ENCODE measurements around the gene PHF21A. TPM values are rescaled to one million over a fixed set of nuclear protein-coding genes. Genes with fewer than 3 reads are reported as not detected.

PHF21A gene
- total RNA-seq, 1 donor from 2014 or later, result 69.3 TPM

DNA sequence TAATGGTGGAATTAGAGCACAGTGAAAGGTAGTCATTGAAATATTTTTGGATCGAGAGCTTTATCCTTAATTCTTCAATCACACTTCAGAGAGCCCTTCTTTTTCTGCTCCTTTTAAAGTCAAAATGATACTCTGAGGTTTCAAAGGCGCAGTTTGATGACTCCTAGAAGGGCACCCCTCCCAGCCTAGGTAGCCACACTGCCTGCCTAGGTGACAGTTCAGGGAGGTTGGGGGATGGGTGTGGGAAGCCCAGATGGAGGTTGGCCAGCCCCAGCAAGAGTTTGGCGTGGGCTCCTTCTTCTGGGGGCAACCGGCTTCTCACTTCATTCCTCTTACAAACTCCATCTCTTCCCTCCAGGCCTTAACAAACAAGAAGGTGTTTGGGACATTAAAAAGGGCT, 28.6 kb upstream of the PHF21A start:
- Histone ChIP-seq H3K27me3 (ENCODE audit: insufficient read depth, low read length) (peaks cover 19% of the 10 kb centered on the region), H2AFZ (ENCODE audit: low read depth, low read length) (no peak overlapping the region), H4K20me1 (ENCODE audit: insufficient read depth, low read length) (no peaks in the 10 kb centered on the region), H3K36me3 (ENCODE audit: insufficient read depth, low read length) (no peaks in the 10 kb centered on the region), H3K4me1 (ENCODE audit: insufficient read depth, low read length) (no peaks in the 10 kb centered on the region), H3K27ac (ENCODE audit: low read depth, low read length) (no peak overlapping the region), H3K4me2 (ENCODE audit: low read length) (no peak overlapping the region), H3K4me3 (ENCODE audit: insufficient read depth, low read depth, low read length) (no peak overlapping the region), H3K79me2 (ENCODE audit: insufficient read depth, low read length) (no peaks in the 10 kb centered on the region), H3K9ac (ENCODE audit: low read length) (no peak overlapping the region), H3K9me3 (ENCODE audit: insufficient read depth, low read depth, low read length) (no peaks in the 10 kb centered on the region)
- DNase-seq (ENCODE audit: low read depth) (no peak), FAIRE-seq (no peak)
- Mint-ChIP-seq H3K4me3 (ENCODE audit: unreplicated experiment) (no peak overlapping the region), H3K4me1 (ENCODE audit: low read depth, unreplicated experiment) (no peaks in the 10 kb centered on the region), H3K9me3 (ENCODE audit: unreplicated experiment) (peaks cover 4% of the 10 kb centered on the region), H3K36me3 (ENCODE audit: low read depth, unreplicated experiment) (no peaks in the 10 kb centered on the region), H3K27ac (ENCODE audit: unreplicated experiment) (no peak overlapping the region), H3K27me3 (ENCODE audit: low read depth, unreplicated experiment) (peaks cover 12% of the 10 kb centered on the region)
- no peak for TF ChIP-seq EZH2 (IDR thresholded peaks at IDR 0.05; ENCODE audit: insufficient read depth, low read length)
- TF ChIP-seq, protein P1, sequence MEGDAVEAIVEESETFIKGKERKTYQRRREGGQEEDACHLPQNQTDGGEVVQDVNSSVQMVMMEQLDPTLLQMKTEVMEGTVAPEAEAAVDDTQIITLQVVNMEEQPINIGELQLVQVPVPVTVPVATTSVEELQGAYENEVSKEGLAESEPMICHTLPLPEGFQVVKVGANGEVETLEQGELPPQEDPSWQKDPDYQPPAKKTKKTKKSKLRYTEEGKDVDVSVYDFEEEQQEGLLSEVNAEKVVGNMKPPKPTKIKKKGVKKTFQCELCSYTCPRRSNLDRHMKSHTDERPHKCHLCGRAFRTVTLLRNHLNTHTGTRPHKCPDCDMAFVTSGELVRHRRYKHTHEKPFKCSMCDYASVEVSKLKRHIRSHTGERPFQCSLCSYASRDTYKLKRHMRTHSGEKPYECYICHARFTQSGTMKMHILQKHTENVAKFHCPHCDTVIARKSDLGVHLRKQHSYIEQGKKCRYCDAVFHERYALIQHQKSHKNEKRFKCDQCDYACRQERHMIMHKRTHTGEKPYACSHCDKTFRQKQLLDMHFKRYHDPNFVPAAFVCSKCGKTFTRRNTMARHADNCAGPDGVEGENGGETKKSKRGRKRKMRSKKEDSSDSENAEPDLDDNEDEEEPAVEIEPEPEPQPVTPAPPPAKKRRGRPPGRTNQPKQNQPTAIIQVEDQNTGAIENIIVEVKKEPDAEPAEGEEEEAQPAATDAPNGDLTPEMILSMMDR (IDR thresholded peaks at IDR 0.05; ENCODE audit: insufficient read depth, low read depth, low read length), result no peak

DNA sequence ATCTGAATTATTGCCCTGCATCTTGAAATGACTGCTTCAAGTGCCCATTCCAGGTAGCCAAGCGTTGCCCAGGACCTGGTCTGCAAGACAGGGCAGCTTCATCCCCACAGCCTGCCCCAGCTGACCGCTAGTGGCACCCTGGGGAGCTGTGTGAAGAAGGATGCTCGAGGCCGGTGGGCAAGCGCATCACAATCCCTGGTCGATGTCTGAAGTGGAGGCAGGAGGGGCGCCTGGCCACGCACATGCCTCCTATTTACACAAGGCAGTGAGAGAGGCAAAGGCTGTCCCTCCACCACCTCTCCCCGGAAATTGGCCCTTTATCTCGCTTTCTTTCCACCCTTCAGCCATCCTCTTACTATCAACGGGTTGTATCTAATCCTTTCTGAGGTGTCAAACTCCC, 28.1 kb upstream of the PHF21A start:
- peaks cover 13% of the 10 kb centered on the region for H3K27me3 Mint-ChIP-seq (ENCODE audit: low read depth, unreplicated experiment)
- no peak overlapping the region for H3K4me3 ChIP-seq (ENCODE audit: insufficient read depth, low read depth, low read length)
- no peak overlapping the region for H3K4me3 Mint-ChIP-seq (ENCODE audit: unreplicated experiment)
- H3K27me3 ChIP-seq (ENCODE audit: insufficient read depth, low read length), result peaks cover 19% of the 10 kb centered on the region
- H3K79me2 ChIP-seq (ENCODE audit: insufficient read depth, low read length), result no peaks in the 10 kb centered on the region
- no peaks in the 10 kb centered on the region for H3K4me1 ChIP-seq (ENCODE audit: insufficient read depth, low read length)
- H3K4me2 ChIP-seq (ENCODE audit: low read length), result no peak overlapping the region
- no peak for DNase-seq (ENCODE audit: low read depth)
- no peaks in the 10 kb centered on the region for H3K36me3 ChIP-seq (ENCODE audit: insufficient read depth, low read length)
- H3K27ac ChIP-seq (ENCODE audit: low read depth, low read length), result no peak overlapping the region
- TF ChIP-seq, protein P1 (IDR thresholded peaks at IDR 0.05; ENCODE audit: insufficient read depth, low read depth, low read length), result no peak
- TF ChIP-seq EZH2 (IDR thresholded peaks at IDR 0.05; ENCODE audit: insufficient read depth, low read length), result no peak
- no peaks in the 10 kb centered on the region for H3K9me3 ChIP-seq (ENCODE audit: insufficient read depth, low read depth, low read length)
- no peaks in the 10 kb centered on the region for H3K36me3 Mint-ChIP-seq (ENCODE audit: low read depth, unreplicated experiment)
- peaks cover 4% of the 10 kb centered on the region for H3K9me3 Mint-ChIP-seq (ENCODE audit: unreplicated experiment)
- FAIRE-seq, result no peak
- H3K9ac ChIP-seq (ENCODE audit: low read length), result no peak overlapping the region
- H3K4me1 Mint-ChIP-seq (ENCODE audit: low read depth, unreplicated experiment), result no peaks in the 10 kb centered on the region
- H2AFZ ChIP-seq (ENCODE audit: low read depth, low read length), result no peak overlapping the region
- H3K27ac Mint-ChIP-seq (ENCODE audit: unreplicated experiment), result no peak overlapping the region
- no peaks in the 10 kb centered on the region for H4K20me1 ChIP-seq (ENCODE audit: insufficient read depth, low read length)

DNA sequence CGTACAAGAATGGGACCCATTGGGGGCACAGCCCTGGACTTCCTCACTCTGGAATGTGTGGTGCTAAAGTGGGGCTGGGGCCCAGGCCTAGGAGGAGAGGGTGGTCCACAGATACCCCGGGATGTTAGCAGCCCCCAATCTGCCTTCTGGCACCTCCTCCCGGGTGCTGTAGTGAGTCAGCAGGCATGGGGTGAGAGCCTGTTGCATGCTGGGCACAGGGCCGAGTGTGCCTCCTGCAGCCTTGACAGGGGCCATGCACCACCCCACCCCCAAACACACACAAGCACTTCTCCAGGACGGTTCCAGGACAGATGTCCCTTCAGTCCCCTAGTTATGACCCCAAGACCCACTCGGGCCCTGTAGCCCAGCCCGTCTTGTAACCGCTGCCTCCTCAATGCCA, 23.5 kb upstream of the PHF21A start:
- Mint-ChIP-seq H3K27me3 (ENCODE audit: low read depth, unreplicated experiment) (peaks cover 13% of the 10 kb centered on the region), H3K4me1 (ENCODE audit: low read depth, unreplicated experiment) (no peaks in the 10 kb centered on the region), H3K4me3 (ENCODE audit: unreplicated experiment) (no peak overlapping the region), H3K9me3 (ENCODE audit: unreplicated experiment) (no peaks in the 10 kb centered on the region), H3K27ac (ENCODE audit: unreplicated experiment) (no peak overlapping the region), H3K36me3 (ENCODE audit: low read depth, unreplicated experiment) (no peaks in the 10 kb centered on the region)
- Histone ChIP-seq H3K9me3 (ENCODE audit: insufficient read depth, low read depth, low read length) (no peaks in the 10 kb centered on the region), H3K36me3 (ENCODE audit: insufficient read depth, low read length) (no peaks in the 10 kb centered on the region), H3K4me1 (ENCODE audit: insufficient read depth, low read length) (no peaks in the 10 kb centered on the region), H2AFZ (ENCODE audit: low read depth, low read length) (no peak overlapping the region), H3K27me3 (ENCODE audit: insufficient read depth, low read length) (peaks cover 10% of the 10 kb centered on the region), H3K4me3 (ENCODE audit: insufficient read depth, low read depth, low read length) (no peak overlapping the region), H3K27ac (ENCODE audit: low read depth, low read length) (no peak overlapping the region), H3K9ac (ENCODE audit: low read length) (no peak overlapping the region), H4K20me1 (ENCODE audit: insufficient read depth, low read length) (no peaks in the 10 kb centered on the region), H3K4me2 (ENCODE audit: low read length) (no peak overlapping the region), H3K79me2 (ENCODE audit: insufficient read depth, low read length) (no peaks in the 10 kb centered on the region)
- no peak for DNase-seq (ENCODE audit: low read depth)
- FAIRE-seq, result no peak
- TF ChIP-seq, protein P1 (IDR thresholded peaks at IDR 0.05; ENCODE audit: insufficient read depth, low read depth, low read length), result no peak
- no peak for TF ChIP-seq EZH2 (IDR thresholded peaks at IDR 0.05; ENCODE audit: insufficient read depth, low read length)

All from astrocyte (in vitro differentiated cells and primary cell).